Right lobe of liver (tissue), 4 donors: ENCODE measurements around the gene COL5A3.

ENCODE experiments used
- POLR2A ChIP-seq: fragments of 450-650 bp; IDR thresholded peaks from one replicate; pipeline ENCODE4 v1.6.1; 2017; ENCODE audit warnings: antibody characterized with exemption, mild to moderate bottlenecking
- TF ChIP-seq, protein P1 (sequence below), 4 donors: fragments of 200-600 bp in 3 of 4; fragments of 450-650 bp in 1 of 4; IDR thresholded peaks; one replicate each; pipeline versions ENCODE4 v1.5.1 to v1.8.0; 2016 to 2022; ENCODE audit warnings: antibody characterized with exemption in 4 of 4, mild to moderate bottlenecking in 2 of 4
- donor health status: DM: no; HTN: no; CAD: no.
- donor health status: DM: no; HTN: no; CAD: no.
- donor health status: DM: no; HTN: yes; CAD: no.

DNA sequence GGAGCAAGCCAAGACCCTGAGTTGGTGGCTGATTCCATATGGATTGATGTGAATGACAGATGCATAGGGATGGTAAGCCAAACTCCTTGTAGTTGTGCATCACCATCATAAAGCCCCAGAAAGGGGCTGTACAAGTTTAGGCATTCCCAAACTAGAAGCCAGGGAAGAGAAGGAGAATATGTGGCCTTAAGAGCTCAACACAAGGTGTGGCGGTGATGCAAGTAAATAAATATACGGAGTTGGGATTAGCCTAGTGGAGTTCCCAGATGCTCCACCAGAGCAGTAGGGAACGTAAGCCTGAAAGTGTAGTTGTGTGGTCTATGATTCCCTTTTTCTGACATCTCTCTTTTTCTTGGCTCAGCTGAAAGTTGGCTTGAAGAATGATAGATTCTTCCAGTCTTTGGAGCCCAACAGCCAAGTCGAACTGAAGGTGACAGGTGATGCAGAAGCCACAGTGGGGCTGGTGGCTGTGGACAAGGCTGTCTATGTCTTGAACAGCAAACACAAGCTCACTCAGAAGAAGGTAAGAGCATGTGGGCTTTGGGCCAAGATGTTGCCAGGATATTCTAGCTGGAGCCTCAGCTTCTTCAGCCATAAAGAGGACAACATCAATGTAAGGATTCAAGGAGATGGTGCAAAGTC is 33.1 kb upstream of the COL5A3 start:
- TF ChIP-seq, protein P1, sequence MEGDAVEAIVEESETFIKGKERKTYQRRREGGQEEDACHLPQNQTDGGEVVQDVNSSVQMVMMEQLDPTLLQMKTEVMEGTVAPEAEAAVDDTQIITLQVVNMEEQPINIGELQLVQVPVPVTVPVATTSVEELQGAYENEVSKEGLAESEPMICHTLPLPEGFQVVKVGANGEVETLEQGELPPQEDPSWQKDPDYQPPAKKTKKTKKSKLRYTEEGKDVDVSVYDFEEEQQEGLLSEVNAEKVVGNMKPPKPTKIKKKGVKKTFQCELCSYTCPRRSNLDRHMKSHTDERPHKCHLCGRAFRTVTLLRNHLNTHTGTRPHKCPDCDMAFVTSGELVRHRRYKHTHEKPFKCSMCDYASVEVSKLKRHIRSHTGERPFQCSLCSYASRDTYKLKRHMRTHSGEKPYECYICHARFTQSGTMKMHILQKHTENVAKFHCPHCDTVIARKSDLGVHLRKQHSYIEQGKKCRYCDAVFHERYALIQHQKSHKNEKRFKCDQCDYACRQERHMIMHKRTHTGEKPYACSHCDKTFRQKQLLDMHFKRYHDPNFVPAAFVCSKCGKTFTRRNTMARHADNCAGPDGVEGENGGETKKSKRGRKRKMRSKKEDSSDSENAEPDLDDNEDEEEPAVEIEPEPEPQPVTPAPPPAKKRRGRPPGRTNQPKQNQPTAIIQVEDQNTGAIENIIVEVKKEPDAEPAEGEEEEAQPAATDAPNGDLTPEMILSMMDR (IDR thresholded peaks at IDR 0.05) = no peak
- TF ChIP-seq POLR2A = no peak
